ENCODE measurements around the gene NTN1.

The NTN1 gene

GRCh38 chr17:9169116-9169515 is 147.8 kb downstream of the NTN1 start:
- Histone ChIP-seq H3K36me3 (ENCODE audit: control insufficient read depth, insufficient read depth, low read length) (no peaks in the 10 kb centered on the region), H3K9ac (ENCODE audit: low read length) (no peak overlapping the region), H3K27me3 (ENCODE audit: control insufficient read depth, insufficient read depth, low read length) (no peaks in the 10 kb centered on the region), H3K4me1 (ENCODE audit: control insufficient read depth, insufficient read depth, low read length) (no peaks in the 10 kb centered on the region), H3K9me3 (ENCODE audit: control insufficient read depth, low read length) (no peaks in the 10 kb centered on the region), H3K4me3 (ENCODE audit: low read length) (no peak overlapping the region)

GRCh38 chr17:9170336-9170735 is 149.0 kb downstream of the NTN1 start:
- H3K9me3 ChIP-seq (ENCODE audit: control insufficient read depth, low read length): no peaks in the 10 kb centered on the region
- H3K36me3 ChIP-seq (ENCODE audit: control insufficient read depth, insufficient read depth, low read length): no peaks in the 10 kb centered on the region
- H3K4me3 ChIP-seq (ENCODE audit: low read length): no peak overlapping the region

GRCh38 chr17:9170853-9171252 is 149.5 kb downstream of the NTN1 start:
- H3K9me3 ChIP-seq (ENCODE audit: control insufficient read depth, low read length): no peaks in the 10 kb centered on the region
- H3K4me3 ChIP-seq (ENCODE audit: low read length): no peak overlapping the region
- H3K27me3 ChIP-seq (ENCODE audit: control insufficient read depth, insufficient read depth, low read length): no peaks in the 10 kb centered on the region
- no peaks in the 10 kb centered on the region for H3K36me3 ChIP-seq (ENCODE audit: control insufficient read depth, insufficient read depth, low read length)
- no peak overlapping the region for H3K9ac ChIP-seq (ENCODE audit: low read length)
- H3K4me1 ChIP-seq (ENCODE audit: control insufficient read depth, insufficient read depth, low read length): no peaks in the 10 kb centered on the region

More at GRCh38 chr17:9170336-9170735, 149.0 kb downstream of the NTN1 start:
- Histone ChIP-seq H3K4me1 (ENCODE audit: control insufficient read depth, insufficient read depth, low read length) (no peaks in the 10 kb centered on the region), H3K9ac (ENCODE audit: low read length) (no peak overlapping the region), H3K27me3 (ENCODE audit: control insufficient read depth, insufficient read depth, low read length) (no peaks in the 10 kb centered on the region)

GRCh38 chr17:9173386-9173983 is 152.2 kb downstream of the NTN1 start:
- H3K4me3 ChIP-seq (ENCODE audit: low read length): no peak overlapping the region
- no peaks in the 10 kb centered on the region for H3K36me3 ChIP-seq (ENCODE audit: control insufficient read depth, insufficient read depth, low read length)
- no peaks in the 10 kb centered on the region for H3K9me3 ChIP-seq (ENCODE audit: control insufficient read depth, low read length)
- H3K9ac ChIP-seq (ENCODE audit: low read length): no peak overlapping the region
- no peaks in the 10 kb centered on the region for H3K27me3 ChIP-seq (ENCODE audit: control insufficient read depth, insufficient read depth, low read length)
- no peaks in the 10 kb centered on the region for H3K4me1 ChIP-seq (ENCODE audit: control insufficient read depth, insufficient read depth, low read length)

GRCh38 chr17:9174312-9174711 is 153.0 kb downstream of the NTN1 start:
- Histone ChIP-seq H3K36me3 (ENCODE audit: control insufficient read depth, insufficient read depth, low read length) (no peaks in the 10 kb centered on the region), H3K4me3 (ENCODE audit: low read length) (no peak overlapping the region), H3K4me1 (ENCODE audit: control insufficient read depth, insufficient read depth, low read length) (no peaks in the 10 kb centered on the region), H3K27me3 (ENCODE audit: control insufficient read depth, insufficient read depth, low read length) (no peaks in the 10 kb centered on the region), H3K9me3 (ENCODE audit: control insufficient read depth, low read length) (no peaks in the 10 kb centered on the region), H3K9ac (ENCODE audit: low read length) (no peak overlapping the region)

- Histone ChIP-seq H3K27me3 (ENCODE audit: control insufficient read depth, insufficient read depth, low read length) (no peaks in the 10 kb centered on the region), H3K9ac (ENCODE audit: low read length) (no peak overlapping the region), H3K4me1 (ENCODE audit: control insufficient read depth, insufficient read depth, low read length) (no peaks in the 10 kb centered on the region), H3K4me3 (ENCODE audit: low read length) (no peak overlapping the region), H3K9me3 (ENCODE audit: control insufficient read depth, low read length) (no peaks in the 10 kb centered on the region), H3K36me3 (ENCODE audit: control insufficient read depth, insufficient read depth, low read length) (no peaks in the 10 kb centered on the region)
These were observed 153.7 kb downstream of the NTN1 start for GRCh38 chr17:9174779-9175574.

- Histone ChIP-seq H3K4me3 (ENCODE audit: low read length) (no peak overlapping the region), H3K9me3 (ENCODE audit: control insufficient read depth, low read length) (no peaks in the 10 kb centered on the region), H3K9ac (ENCODE audit: low read length) (no peak overlapping the region), H3K27me3 (ENCODE audit: control insufficient read depth, insufficient read depth, low read length) (no peaks in the 10 kb centered on the region), H3K4me1 (ENCODE audit: control insufficient read depth, insufficient read depth, low read length) (no peaks in the 10 kb centered on the region), H3K36me3 (ENCODE audit: control insufficient read depth, insufficient read depth, low read length) (no peaks in the 10 kb centered on the region)
These were observed 154.6 kb downstream of the NTN1 start for GRCh38 chr17:9175700-9176467.

GRCh38 chr17:9177212-9177611 is 155.9 kb downstream of the NTN1 start:
- Histone ChIP-seq H3K9me3 (ENCODE audit: control insufficient read depth, low read length) (no peaks in the 10 kb centered on the region), H3K27me3 (ENCODE audit: control insufficient read depth, insufficient read depth, low read length) (no peaks in the 10 kb centered on the region), H3K36me3 (ENCODE audit: control insufficient read depth, insufficient read depth, low read length) (no peaks in the 10 kb centered on the region), H3K4me3 (ENCODE audit: low read length) (no peak overlapping the region), H3K9ac (ENCODE audit: low read length) (no peak overlapping the region), H3K4me1 (ENCODE audit: control insufficient read depth, insufficient read depth, low read length) (no peaks in the 10 kb centered on the region)

- Histone ChIP-seq H3K27me3 (ENCODE audit: control insufficient read depth, insufficient read depth, low read length) (no peaks in the 10 kb centered on the region), H3K36me3 (ENCODE audit: control insufficient read depth, insufficient read depth, low read length) (no peaks in the 10 kb centered on the region), H3K4me3 (ENCODE audit: low read length) (no peak overlapping the region), H3K4me1 (ENCODE audit: control insufficient read depth, insufficient read depth, low read length) (no peaks in the 10 kb centered on the region), H3K9me3 (ENCODE audit: control insufficient read depth, low read length) (no peaks in the 10 kb centered on the region), H3K9ac (ENCODE audit: low read length) (no peak overlapping the region)
These were observed 157.0 kb downstream of the NTN1 start for GRCh38 chr17:9178319-9178718.

GRCh38 chr17:9179602-9180001 is 158.3 kb downstream of the NTN1 start:
- Histone ChIP-seq H3K9me3 (ENCODE audit: control insufficient read depth, low read length) (no peaks in the 10 kb centered on the region), H3K4me1 (ENCODE audit: control insufficient read depth, insufficient read depth, low read length) (no peaks in the 10 kb centered on the region)

GRCh38 chr17:9181640-9182039 is 160.3 kb downstream of the NTN1 start:
- Histone ChIP-seq H3K9ac (ENCODE audit: low read length) (no peak overlapping the region), H3K9me3 (ENCODE audit: control insufficient read depth, low read length) (no peaks in the 10 kb centered on the region), H3K4me3 (ENCODE audit: low read length) (no peak overlapping the region), H3K4me1 (ENCODE audit: control insufficient read depth, insufficient read depth, low read length) (no peaks in the 10 kb centered on the region), H3K27me3 (ENCODE audit: control insufficient read depth, insufficient read depth, low read length) (no peaks in the 10 kb centered on the region), H3K36me3 (ENCODE audit: control insufficient read depth, insufficient read depth, low read length) (no peaks in the 10 kb centered on the region)

More at GRCh38 chr17:9179602-9180001, 158.3 kb downstream of the NTN1 start:
- Histone ChIP-seq H3K4me3 (ENCODE audit: low read length) (no peak overlapping the region), H3K27me3 (ENCODE audit: control insufficient read depth, insufficient read depth, low read length) (no peaks in the 10 kb centered on the region), H3K36me3 (ENCODE audit: control insufficient read depth, insufficient read depth, low read length) (no peaks in the 10 kb centered on the region), H3K9ac (ENCODE audit: low read length) (no peak overlapping the region)

- no peaks in the 10 kb centered on the region for H3K27me3 ChIP-seq (ENCODE audit: control insufficient read depth, insufficient read depth, low read length)
- no peak overlapping the region for H3K4me3 ChIP-seq (ENCODE audit: low read length)
- H3K4me1 ChIP-seq (ENCODE audit: control insufficient read depth, insufficient read depth, low read length): no peaks in the 10 kb centered on the region
- H3K36me3 ChIP-seq (ENCODE audit: control insufficient read depth, insufficient read depth, low read length): no peaks in the 10 kb centered on the region
- no peaks in the 10 kb centered on the region for H3K9me3 ChIP-seq (ENCODE audit: control insufficient read depth, low read length)
- no peak overlapping the region for H3K9ac ChIP-seq (ENCODE audit: low read length)
These were observed 162.0 kb downstream of the NTN1 start for GRCh38 chr17:9183306-9183705.

All from mucosa of stomach (tissue), 1 donor.